HG02870 (cell line): ENCODE data around the gene ZNF628.

ENCODE experiments used
- ATAC-seq: cut with Tn5 transposase; IDR thresholded peaks from one replicate; pipeline ENCODE4 v1.9.1; 2021; ENCODE audit warnings: mild to moderate bottlenecking, moderate library complexity; ENCODE audit not compliant: unreplicated experiment

ZNF628 gene

GRCh38 chr19:55483706-55484592 lies 7.5 kb downstream of the ZNF628 start:
- no peak for ATAC-seq

GRCh38 chr19:55484593-55485438 lies 8.4 kb downstream of the ZNF628 start, which contains the start of gene NAT14:
TSS of gene NAT14 (plus strand) at chr19:55485188. CDS start at chr19:55485709, 521 bp downstream.
- ATAC-seq: peak; percentile 69

- no peak for ATAC-seq
Observed at GRCh38 chr19:55485439-55486011, 9.1 kb downstream of the ZNF628 start.

GRCh38 chr19:55486043-55486970 lies 9.9 kb downstream of the ZNF628 start:
- no peak for ATAC-seq

DNA sequence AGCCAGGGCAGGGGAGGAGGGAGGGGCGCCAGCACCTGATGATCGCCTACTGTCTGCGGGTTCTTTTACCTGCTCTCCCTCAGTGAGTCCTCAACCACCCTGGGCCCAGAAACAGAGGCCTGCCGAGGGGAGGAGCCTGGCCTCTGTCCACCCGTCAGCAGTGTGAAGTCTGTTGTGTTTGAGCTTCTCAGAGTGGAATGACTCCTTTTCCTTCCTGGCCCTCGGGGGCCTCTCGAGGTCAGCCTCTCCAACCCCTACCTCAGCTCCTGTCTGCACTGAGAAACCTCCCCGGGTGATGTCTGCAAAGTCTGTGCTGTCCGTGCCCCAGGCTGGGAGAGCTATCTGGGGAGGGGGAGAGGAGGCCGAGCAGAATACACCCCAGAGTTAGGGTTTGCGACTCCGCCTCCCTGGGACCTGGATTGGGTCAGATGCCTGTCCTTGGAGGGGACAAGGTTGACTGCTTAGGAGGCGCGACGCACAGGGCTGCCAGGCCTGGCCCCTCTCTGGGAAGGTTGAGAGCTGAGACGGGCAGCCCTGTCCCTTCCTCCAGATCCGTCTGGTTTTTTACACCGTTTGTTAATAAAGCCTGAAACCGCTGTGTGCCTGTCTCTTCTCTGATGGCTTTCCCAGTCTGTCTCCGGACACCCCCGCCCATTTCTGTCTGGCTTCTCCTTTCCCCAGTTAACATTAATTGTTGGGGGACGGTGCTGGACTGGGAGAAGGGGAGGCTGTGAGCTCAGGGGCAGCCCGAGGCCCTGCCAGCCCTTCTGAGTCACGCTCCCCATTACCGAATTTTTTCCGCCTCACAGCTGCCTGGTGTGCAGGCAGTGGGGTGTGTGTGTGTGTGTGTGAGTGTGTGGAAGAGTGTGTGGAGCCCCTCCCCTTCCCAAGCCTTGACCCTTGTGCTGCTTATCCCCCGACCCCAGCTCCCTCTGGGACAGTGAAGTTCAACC lies 10.8 kb downstream of the ZNF628 start:
- ATAC-seq: no peak

- no peak for ATAC-seq
Observed at GRCh38 chr19:55487924-55488687, 11.7 kb downstream of the ZNF628 start, which contains the start of gene SSC5D. TSS of gene SSC5D (plus strand) at chr19:55488436. CDS start at chr19:55488590, 154 bp downstream.

- no peak for ATAC-seq
Observed at GRCh38 chr19:55488986-55489710, 12.7 kb downstream of the ZNF628 start.

DNA sequence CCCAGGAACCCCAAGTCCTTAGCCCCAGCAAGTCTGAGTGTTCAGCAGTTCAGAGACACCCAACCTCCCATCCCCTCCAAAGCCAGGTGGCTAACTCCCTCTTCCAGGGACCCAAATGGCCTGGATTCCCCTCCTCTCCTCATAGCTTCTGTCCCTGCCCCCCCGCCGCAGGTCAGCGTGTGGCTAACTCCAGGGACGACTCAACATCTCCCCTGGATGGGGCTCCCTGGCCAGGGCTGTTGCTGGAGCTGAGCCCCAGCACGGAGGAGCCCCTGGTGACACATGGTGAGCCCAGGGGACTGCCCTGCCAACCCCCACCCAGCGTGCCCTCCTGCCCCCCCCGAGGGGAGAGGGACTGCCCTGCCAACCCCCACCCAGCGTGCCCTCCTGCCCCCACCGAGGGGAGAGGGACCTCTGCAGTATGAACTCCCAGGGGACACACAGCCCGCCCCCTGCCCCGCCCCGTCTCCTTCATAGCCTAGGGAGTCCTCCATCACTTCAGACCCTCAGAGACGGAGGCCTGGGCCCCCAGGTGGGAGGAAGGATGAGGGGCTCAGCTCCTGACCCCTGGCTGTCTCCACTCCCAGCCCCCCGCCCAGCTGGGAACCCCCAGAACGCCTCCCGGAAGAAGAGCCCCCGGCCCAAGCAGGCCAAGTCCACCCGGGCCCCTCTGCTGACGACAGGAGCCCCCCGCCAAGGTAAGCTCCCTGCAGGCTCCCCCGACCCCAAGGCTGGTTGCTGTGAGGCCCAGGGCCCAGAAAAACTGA lies 13.5 kb downstream of the ZNF628 start:
- no peak for ATAC-seq

GRCh38 chr19:55490478-55491432 lies 14.3 kb downstream of the ZNF628 start:
- no peak for ATAC-seq

DNA sequence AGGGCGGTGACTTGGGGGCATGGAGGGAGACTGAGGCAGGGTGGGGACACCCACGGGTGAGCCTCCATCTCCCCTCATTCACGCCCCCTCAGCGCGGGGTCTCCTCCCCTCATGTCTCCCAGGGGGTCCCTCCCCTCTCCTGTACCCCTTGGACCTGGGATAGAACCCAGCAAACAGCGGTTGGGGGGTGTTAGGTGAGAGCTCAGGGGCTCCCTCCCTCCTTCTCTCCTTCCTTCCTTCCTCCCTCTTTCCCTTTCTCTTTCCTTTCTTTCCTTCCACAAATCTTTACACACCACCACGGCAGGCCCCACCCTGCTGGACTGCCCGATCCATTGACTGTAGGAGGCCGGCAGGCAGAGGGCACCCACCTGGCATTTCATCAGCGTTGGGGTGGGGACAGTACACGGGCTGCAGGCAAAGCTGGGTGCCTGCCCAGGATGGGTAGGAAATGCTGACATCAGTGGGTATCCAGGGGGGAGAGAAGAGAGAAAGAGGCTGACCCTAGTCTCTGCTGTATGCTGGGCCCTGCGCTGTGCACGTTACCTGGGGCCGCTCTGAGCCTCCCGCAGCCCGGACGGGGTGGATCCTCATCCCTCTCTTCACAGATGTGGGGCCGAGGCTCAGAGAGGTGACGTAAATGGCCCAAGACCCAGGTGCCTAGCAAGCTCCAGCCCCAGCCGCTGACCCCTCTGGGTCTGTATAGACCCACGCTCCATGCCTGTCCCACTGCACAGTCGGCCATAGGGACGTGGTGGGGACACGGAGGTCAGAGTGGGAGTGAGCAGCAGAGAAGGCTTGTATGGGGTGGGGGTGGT lies 15.3 kb downstream of the ZNF628 start:
- ATAC-seq: no peak

- ATAC-seq: no peak
Observed at GRCh38 chr19:55492362-55492944, 16.0 kb downstream of the ZNF628 start.

DNA sequence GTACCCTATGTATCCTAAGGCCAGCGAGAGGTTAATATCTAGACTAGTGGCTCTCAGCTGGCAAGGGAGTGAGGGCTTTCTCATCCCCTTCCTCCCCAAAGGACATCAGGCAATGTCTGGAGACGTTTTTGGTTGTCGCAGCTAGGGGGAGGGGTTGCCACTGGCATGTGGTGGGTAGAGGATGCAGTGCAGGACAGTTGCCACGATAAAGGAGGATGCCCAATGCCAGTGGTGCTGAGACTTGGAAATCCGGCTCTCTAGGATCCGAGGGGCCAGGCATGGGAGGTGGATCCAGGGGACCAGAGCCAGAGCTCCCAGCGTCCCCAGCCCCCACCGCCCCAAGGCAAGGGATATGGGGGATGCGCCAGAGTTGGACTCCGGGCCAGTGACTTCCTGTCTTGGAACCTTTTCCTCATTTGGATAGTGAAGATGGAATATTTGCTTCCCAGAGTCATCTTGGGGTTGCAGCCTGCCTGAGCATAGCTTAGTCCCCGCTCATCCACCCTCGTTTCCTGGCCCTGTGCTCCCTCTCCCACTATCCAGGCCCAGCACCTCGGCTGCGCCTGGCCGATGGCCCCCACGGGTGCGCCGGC lies 16.7 kb downstream of the ZNF628 start:
- ATAC-seq: no peak

- ATAC-seq: no peak
Observed at GRCh38 chr19:55493645-55494171, 17.3 kb downstream of the ZNF628 start.

- ATAC-seq: no peak
Observed at GRCh38 chr19:55494172-55494761, 17.9 kb downstream of the ZNF628 start.
